ENCODE data around the gene FBRS.

The FBRS gene

GRCh38 chr16:30619638-30620037 is 38.6 kb upstream of the FBRS start:
- TF ChIP-seq CTCF (IDR thresholded peaks at IDR 0.05; ENCODE audit: control insufficient read depth, extremely low read depth, insufficient read depth): no peak
- no peak overlapping the region for H3K4me3 ChIP-seq (ENCODE audit: low read depth, low read length)
- DNase-seq (ENCODE audit: low read depth): no peak

DNA sequence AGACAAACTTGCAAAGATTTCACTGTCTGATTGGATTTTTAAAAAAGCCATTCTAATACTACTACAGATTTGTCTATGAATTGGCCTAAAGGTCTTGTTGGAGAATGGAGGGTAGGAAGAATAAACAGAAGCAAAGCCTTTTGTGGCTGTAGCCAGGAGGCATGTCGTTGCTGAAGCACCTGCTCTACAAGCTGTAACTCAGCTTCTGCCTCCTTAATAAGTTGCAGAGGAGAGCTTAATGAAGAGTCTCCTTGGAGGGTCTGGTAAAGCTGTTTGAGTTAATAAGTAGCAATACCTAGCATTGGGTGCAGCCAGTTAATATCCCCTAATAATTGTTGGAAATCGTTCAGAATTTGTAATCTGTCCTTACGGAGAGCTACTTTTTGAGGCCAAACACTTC is 38.1 kb upstream of the FBRS start:
- no peak for TF ChIP-seq CTCF (IDR thresholded peaks at IDR 0.05; ENCODE audit: control insufficient read depth, extremely low read depth, insufficient read depth)
- H3K4me3 ChIP-seq (ENCODE audit: low read depth, low read length): no peak overlapping the region
- no peak for DNase-seq (ENCODE audit: low read depth)

DNA sequence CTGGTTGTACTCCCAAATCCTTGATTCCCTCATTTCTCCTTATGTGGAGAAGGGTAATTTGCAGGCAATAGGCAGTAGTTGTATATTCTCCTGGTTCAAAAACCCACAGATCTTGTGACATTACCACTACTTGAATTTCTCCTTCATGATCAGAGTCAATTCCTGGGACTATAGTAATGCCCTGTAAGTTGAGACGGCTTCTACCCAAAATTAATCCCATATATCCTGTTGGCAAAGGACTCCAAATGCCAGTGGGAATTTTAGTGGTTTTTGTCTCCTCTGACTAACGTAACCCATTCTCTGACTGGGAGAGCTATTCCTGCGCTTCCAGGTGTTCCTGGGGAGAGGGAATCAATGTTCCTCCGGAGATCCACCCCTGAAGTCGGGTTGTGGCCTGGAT is 36.5 kb upstream of the FBRS start:
- DNase-seq (ENCODE audit: low read depth): no peak
- H3K4me3 ChIP-seq (ENCODE audit: low read depth, low read length): no peak overlapping the region
- TF ChIP-seq CTCF (IDR thresholded peaks at IDR 0.05; ENCODE audit: control insufficient read depth, extremely low read depth, insufficient read depth): no peak

GRCh38 chr16:30622455-30623032 is 35.7 kb upstream of the FBRS start:
- no peak for TF ChIP-seq CTCF (IDR thresholded peaks at IDR 0.05; ENCODE audit: control insufficient read depth, extremely low read depth, insufficient read depth)
- no peak overlapping the region for H3K4me3 ChIP-seq (ENCODE audit: low read depth, low read length)
- no peak for DNase-seq (ENCODE audit: low read depth)

- no peak for DNase-seq (ENCODE audit: low read depth)
- no peak for TF ChIP-seq CTCF (IDR thresholded peaks at IDR 0.05; ENCODE audit: control insufficient read depth, extremely low read depth, insufficient read depth)
- no peak overlapping the region for H3K4me3 ChIP-seq (ENCODE audit: low read depth, low read length)
These were observed 34.5 kb upstream of the FBRS start for GRCh38 chr16:30623536-30624283.

DNA sequence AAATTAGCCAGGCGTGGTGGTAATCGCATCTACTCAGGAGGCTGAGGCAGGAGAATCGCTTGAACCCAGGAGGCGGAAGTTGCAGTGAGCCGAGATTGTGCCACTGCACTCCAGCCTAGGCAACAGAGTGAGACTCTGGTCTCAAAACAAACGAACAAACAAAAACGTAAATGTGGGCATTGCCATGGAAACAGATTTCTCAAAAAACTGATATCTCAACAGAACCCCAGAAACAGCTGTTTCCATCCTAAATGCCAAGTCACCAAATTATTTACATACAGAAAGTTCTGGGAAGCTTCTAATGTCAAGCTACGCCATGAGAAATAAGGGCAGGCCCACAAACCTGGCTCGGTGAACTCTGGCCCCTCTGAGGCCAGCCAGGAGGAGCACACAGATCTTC is 32.0 kb upstream of the FBRS start:
- no peak for DNase-seq (ENCODE audit: low read depth)
- TF ChIP-seq CTCF (IDR thresholded peaks at IDR 0.05; ENCODE audit: control insufficient read depth, extremely low read depth, insufficient read depth): no peak
- H3K4me3 ChIP-seq (ENCODE audit: low read depth, low read length): no peak overlapping the region
